ENCODE data around the gene ARL11.
"Not testable (repeated sequence)": the region's sequence is repeated elsewhere in the genome, so short reads cannot be mapped to it uniquely, and the experiment has no call there.

The ARL11 gene

GRCh38 chr13:49594576-49594975 is 33.7 kb upstream of the ARL11 start:
- H3K79me2 ChIP-seq: no peaks in the 10 kb centered on the region
- no peaks in the 10 kb centered on the region for H3K27me3 ChIP-seq (ENCODE audit: control insufficient read depth, insufficient read depth, low read length)
- no peaks in the 10 kb centered on the region for H3K9me3 ChIP-seq (ENCODE audit: control insufficient read depth, low read length)
- no peaks in the 10 kb centered on the region for H3K4me1 ChIP-seq
- H2AFZ ChIP-seq: no peak overlapping the region
- TF ChIP-seq CTCF (IDR thresholded peaks at IDR 0.05): no peak
- H3K27ac ChIP-seq: no peak overlapping the region
- H3K9ac ChIP-seq: no peak overlapping the region
- H3K4me3 ChIP-seq (ENCODE audit: low read depth, low read length): no peak overlapping the region
- H3K4me2 ChIP-seq (ENCODE audit: low read length): no peak overlapping the region
- no peaks in the 10 kb centered on the region for H3K36me3 ChIP-seq (ENCODE audit: control insufficient read depth, insufficient read depth, low read length)

- Histone ChIP-seq H2AFZ (no peak overlapping the region), H3K4me2 (ENCODE audit: low read length) (no peak overlapping the region), H3K4me3 (ENCODE audit: low read depth, low read length) (no peak overlapping the region), H3K27me3 (ENCODE audit: control insufficient read depth, insufficient read depth, low read length) (no peaks in the 10 kb centered on the region), H3K9me3 (ENCODE audit: control insufficient read depth, low read length) (no peaks in the 10 kb centered on the region), H3K4me1 (no peaks in the 10 kb centered on the region), H3K27ac (no peak overlapping the region), H3K9ac (no peak overlapping the region), H3K36me3 (ENCODE audit: control insufficient read depth, insufficient read depth, low read length) (no peaks in the 10 kb centered on the region), H3K79me2 (no peaks in the 10 kb centered on the region)
- TF ChIP-seq CTCF (IDR thresholded peaks at IDR 0.05): no peak
These were observed 32.1 kb upstream of the ARL11 start for GRCh38 chr13:49596221-49596620.

DNA sequence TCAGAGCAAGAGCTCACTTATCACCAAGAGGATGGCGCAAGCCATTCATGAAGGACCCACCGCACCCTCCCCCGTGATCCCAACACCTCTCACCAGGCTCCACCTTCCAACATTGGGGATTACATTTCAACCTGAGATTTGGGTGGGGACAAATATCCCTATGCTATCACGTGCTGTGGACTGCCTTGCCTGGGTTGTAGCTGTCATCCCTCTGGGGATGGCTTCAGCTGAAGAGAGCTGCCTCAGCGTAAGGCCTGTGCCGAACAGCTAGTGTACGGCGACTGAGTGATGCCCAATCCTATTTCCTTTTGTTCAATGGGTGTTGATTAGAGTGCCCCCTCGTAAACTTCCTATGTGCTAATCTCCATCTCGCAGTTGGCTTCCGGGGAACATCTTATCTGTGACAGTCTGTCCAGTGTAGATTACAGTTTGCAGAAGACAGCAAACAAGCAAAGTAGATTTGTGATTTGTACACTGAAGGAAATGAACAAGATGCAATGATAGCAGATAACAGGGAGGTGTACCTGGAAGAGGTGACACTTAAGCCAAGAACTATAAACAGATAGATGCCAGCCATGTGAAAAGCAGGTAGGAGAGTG is 31.2 kb upstream of the ARL11 start:
- no peaks in the 10 kb centered on the region for H3K36me3 ChIP-seq (ENCODE audit: control insufficient read depth, insufficient read depth, low read length)
- no peak overlapping the region for H3K27ac ChIP-seq
- no peak overlapping the region for H3K4me2 ChIP-seq (ENCODE audit: low read length)
- TF ChIP-seq CTCF (IDR thresholded peaks at IDR 0.05): no peak
- no peaks in the 10 kb centered on the region for H3K4me1 ChIP-seq
- no peaks in the 10 kb centered on the region for H3K9me3 ChIP-seq (ENCODE audit: control insufficient read depth, low read length)
- H3K4me3 ChIP-seq (ENCODE audit: low read depth, low read length): no peak overlapping the region
- H3K27me3 ChIP-seq (ENCODE audit: control insufficient read depth, insufficient read depth, low read length): no peaks in the 10 kb centered on the region
- H3K9ac ChIP-seq: no peak overlapping the region
- H2AFZ ChIP-seq: no peak overlapping the region
- no peaks in the 10 kb centered on the region for H3K79me2 ChIP-seq

DNA sequence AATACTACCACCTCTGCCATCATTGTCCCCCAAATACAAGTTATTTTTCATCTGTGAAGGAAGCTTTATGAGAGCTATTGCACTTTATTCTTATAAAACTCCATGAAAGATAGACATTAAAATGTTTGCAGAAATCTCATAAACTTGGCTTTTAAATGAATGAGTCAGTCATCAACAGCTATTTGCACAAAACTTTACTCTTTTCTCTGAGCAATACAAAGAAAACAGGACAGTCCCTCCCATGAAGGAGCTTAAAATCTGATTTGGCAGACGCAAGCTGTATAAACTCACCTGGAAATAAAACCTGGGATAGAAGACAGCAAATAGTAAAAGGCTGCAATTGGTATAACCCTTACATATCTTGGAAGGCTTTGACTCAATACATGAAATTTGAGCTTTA is 26.3 kb upstream of the ARL11 start:
- Histone ChIP-seq H3K4me1 (no peaks in the 10 kb centered on the region), H3K79me2 (no peaks in the 10 kb centered on the region), H3K9ac (no peak overlapping the region), H3K36me3 (ENCODE audit: control insufficient read depth, insufficient read depth, low read length) (no peaks in the 10 kb centered on the region), H3K27ac (no peak overlapping the region), H3K9me3 (ENCODE audit: control insufficient read depth, low read length) (no peaks in the 10 kb centered on the region), H3K4me3 (ENCODE audit: low read depth, low read length) (no peak overlapping the region), H3K4me2 (ENCODE audit: low read length) (no peak overlapping the region), H2AFZ (no peak overlapping the region), H3K27me3 (ENCODE audit: control insufficient read depth, insufficient read depth, low read length) (no peaks in the 10 kb centered on the region)
- TF ChIP-seq CTCF (IDR thresholded peaks at IDR 0.05): no peak

- not testable (repeated sequence) for H3K36me3 ChIP-seq (ENCODE audit: control insufficient read depth, insufficient read depth, low read length); H3K9ac ChIP-seq; H3K4me2 ChIP-seq (ENCODE audit: low read length); H3K27ac ChIP-seq; H3K79me2 ChIP-seq; H2AFZ ChIP-seq; H3K4me3 ChIP-seq (ENCODE audit: low read depth, low read length); H3K27me3 ChIP-seq (ENCODE audit: control insufficient read depth, insufficient read depth, low read length); H3K9me3 ChIP-seq (ENCODE audit: control insufficient read depth, low read length); H3K4me1 ChIP-seq
These were observed 25.7 kb upstream of the ARL11 start for GRCh38 chr13:49602615-49603014.

Measured in parathyroid adenoma (tissue), 2 donors.